ENCODE data around the gene ZDHHC11B.
"Not testable (repeated sequence)": the region's sequence is repeated elsewhere in the genome, so short reads cannot be mapped to it uniquely, and the experiment has no call there.

- not testable (repeated sequence) for TF ChIP-seq POLR2AphosphoS5 (IDR thresholded peaks at IDR 0.05; ENCODE audit: low read depth, low read length); EZH2 (IDR thresholded peaks at IDR 0.05)
Observed at GRCh38 chr5:743696-744404, 40.7 kb downstream of the ZDHHC11B start.

Measured in HCT116 (cell line).